GM21390 (cell line): ENCODE measurements around the gene STH.

Source experiments
- ATAC-seq: cut with Tn5 transposase; IDR thresholded peaks from one replicate; pipeline ENCODE4 v1.9.1; 2021; ENCODE audit not compliant: unreplicated experiment

STH gene

DNA sequence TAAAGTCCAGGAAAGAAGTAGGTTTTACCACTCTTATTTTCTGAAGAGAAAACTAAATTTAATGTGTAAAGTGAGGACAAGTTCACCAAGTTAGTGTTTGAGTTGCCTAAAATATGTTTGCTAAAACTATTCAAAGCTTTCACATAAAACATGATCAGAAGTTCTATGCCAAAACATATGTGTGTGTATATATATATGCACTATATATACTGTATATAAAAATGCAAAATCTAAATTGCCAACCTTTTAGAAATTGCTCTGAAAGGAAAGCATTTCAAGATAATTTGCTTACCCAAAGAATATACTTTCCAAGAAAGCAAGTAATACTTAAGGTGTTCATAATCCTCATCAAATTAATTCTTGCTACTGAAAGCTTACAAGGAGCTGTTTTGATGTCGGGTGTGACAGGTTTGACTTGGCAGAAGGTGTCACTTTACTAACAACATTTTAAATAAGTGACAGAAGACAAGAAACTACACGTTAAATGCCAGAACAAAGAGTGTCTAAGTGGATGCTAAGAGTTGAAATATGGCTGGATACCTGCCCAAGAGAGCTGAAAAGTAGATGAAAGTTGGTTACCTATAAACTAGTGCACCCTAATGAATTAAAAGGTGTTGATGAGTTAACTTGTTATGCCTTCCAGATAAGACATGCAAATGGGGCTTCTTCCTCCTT, 32.3 kb upstream of the STH start:
- no peak for ATAC-seq

DNA sequence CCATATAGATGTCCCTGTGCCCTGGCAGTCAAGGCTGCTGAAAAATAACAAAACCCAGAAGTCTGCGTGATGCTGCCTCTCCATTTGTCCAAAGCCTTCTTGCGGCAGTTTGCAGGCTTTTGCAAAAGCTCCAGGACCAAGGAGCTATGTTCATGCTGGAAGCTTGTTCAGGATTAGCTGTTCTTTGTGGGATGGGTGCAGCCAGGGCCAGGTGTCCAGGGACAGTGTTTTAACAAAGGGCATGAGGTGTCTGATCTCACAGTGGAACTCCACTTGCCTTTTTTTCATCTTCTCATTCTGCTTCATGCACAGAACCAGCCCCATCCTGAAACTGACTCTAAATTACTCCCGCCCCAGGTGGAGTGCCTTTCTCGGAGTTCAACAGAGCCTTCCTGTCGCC, 31.7 kb upstream of the STH start:
- no peak for ATAC-seq

DNA sequence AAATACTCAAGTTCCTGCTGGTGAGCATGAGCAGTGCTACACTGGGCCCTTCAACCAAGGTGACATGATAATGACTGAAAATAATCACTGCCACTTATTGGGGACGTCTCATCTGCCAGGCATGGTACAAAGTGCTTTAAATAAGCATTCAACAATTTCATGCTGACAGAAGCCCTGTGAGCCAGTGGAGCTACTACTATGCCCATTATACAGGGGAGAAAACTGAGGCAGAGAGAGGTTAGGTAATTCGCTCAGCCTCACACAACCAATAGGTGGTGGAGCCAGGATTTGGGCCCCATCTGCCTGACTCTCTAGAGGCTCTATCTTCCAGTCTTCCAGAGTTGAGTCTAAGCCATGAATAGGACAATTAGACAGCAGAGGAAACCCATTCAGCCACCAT, 30.3 kb upstream of the STH start:
- ATAC-seq, result no peak

- ATAC-seq, result no peak
Observed at GRCh38 chr17:45969726-45970125, 29.3 kb upstream of the STH start.

- no peak for ATAC-seq
Observed at GRCh38 chr17:45970659-45971058, 28.4 kb upstream of the STH start.

DNA sequence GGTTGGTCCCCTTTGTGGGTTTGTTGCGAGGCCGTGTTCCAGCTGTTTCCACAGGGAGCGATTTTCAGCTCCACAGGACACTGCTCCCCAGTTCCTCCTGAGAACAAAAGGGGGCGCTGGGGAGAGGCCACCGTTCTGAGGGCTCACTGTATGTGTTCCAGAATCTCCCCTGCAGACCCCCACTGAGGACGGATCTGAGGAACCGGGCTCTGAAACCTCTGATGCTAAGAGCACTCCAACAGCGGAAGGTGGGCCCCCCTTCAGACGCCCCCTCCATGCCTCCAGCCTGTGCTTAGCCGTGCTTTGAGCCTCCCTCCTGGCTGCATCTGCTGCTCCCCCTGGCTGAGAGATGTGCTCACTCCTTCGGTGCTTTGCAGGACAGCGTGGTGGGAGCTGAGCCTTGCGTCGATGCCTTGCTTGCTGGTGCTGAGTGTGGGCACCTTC, 27.3 kb upstream of the STH start:
- no peak for ATAC-seq

DNA sequence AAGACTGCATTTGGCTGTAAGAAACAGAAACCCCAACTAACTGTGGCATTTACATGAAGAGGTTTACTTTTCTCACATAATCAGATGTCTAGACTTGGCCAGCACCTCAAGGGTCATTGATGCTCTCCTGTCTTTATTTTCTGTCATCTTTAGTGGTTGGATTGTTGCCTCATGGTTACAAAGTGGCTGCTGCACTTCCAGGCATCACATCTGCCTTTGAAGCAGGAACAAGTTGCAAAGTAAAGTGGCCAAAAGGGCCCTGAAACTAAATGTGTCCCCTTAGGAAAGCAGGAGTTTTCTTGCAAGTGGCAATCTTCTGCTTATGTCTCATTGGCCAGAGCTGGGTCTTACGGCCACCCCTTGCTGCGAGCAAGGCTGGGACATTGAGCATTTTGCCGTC, 26.5 kb upstream of the STH start:
- no peak for ATAC-seq

DNA sequence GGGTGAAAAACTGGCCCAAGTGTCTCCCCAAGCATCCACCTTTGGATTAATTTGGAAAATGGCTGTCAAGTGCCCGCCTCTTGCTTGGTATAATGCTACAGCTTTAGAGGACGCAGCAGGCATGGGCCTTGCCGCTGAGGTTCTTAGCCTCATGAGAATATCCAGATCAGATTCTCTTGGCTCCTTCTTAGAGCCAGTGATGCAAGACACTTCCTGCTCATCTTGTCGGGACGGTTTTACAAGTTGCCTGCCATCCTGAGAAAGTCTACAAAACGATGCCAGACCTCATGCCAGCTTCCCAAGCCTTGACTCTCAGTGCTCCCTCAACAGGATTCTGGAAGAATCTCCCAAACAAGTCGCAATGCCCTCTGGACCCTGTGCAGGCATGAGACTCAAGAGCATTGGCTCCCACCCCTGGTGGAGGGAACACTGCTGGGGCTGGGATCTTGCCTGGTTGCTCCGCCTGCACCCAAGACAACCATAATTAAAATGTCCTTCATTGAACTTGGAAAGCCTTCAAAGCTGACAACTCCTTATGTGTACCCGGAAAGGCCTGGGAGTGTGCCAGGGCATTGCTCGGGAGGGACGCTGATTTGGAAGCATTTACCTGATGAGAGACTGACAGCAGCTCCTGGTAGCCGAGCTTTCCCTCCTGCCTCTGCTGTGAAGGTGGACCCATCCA, 25.8 kb upstream of the STH start:
- ATAC-seq, result no peak

DNA sequence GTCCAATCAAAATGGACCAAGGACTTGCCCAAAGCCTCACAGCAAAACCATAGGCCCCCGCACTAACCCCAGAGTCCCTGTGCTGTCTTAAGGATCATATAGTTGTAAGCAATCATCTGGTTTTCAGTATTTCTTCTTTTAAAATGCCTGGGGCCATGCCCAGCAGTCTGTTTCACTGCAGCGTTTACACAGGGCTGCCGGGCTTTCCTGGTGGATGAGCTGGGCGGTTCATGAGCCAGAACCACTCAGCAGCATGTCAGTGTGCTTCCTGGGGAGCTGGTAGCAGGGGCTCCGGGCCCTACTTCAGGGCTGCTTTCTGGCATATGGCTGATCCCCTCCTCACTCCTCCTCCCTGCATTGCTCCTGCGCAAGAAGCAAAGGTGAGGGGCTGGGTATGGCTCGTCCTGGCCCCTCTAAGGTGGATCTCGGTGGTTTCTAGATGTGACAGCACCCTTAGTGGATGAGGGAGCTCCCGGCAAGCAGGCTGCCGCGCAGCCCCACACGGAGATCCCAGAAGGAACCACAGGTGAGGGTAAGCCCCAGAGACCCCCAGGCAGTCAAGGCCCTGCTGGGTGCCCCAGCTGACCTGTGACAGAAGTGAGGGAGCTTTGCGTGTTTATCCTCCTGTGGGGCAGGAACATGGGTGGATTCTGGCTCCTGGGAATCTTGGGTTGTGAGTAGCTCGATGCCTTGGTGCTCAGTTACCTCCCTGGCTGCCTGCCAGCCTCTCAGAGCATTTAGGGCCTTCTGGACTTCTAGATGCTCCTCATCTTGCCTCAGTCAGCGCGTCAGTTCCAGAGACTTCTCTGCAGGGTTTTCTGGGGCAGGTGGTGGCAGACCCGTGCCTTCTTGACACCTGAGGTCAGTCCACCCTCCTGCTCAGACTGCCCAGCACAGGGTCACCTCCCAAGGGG, 24.8 kb upstream of the STH start:
- ATAC-seq, result no peak

GRCh38 chr17:45974916-45975630, 24.0 kb upstream of the STH start:
- no peak for ATAC-seq

DNA sequence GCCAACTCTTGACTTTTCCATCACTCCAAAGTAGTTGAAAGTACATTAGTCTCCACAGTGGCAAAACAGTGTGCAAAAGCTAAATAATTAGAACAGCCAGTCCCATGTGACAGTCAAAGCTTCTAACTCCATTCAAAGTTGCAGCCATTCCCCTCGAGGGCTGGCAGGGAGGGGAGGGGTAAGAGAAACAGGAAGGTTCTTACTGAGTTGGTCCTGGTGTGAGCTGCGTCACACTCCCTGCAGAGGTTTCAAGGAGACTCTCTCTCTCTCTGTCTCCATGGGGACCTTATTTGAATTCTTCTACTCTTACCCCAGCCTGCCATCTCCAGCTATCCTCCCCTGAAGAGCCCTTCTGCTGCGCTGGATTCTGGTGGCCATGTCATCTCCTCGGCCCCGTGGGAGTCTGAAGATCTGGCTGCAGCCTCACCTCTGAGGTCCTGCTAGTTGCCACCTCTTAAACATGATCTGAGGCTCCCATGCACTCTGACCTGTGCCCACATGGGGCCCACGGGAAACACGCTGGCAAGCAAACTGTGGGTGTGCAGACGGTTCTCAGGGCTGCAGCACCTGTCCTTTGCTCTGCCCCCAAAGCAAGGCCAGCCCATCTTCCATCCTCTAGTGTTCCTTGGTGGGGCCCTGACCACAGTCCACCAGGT, 23.3 kb upstream of the STH start:
- ATAC-seq, result no peak

GRCh38 chr17:45976391-45976754, 22.7 kb upstream of the STH start:
- no peak for ATAC-seq

DNA sequence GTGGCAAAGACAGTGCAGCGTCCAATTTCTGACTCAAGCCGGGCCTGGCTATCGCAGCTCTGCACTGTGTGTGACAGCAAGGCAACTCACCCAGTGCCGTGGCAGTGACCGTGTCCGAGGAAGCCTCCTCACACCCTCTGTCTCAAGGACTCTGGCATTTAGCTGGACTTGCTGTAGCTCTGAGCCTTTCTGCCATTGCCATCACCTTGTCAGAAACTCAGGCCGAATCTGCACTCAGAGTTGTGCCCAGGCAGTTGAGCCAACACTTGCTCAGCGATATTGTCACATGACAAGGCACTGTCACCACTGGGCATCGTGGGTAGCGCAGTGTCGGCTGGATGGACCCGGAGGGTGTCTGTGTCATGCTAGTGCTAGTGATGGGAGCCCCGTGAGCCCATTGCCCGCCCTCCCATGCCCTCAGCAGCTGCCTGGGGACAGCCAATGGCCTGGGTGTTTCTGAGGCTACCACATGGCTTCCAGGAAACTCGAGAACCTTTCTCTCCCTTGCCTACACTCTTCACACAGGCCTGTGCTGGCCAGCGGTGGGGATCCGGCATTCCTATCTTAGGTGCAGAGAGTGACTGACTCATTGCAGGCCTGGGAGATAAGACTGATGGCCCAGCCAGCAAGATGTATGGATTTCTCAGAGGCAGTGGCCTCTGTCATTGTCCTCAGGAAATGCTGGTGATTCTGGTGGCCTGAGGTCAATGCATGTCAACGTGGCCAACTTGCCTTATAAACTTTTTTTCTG, 22.1 kb upstream of the STH start:
- ATAC-seq, result no peak

DNA sequence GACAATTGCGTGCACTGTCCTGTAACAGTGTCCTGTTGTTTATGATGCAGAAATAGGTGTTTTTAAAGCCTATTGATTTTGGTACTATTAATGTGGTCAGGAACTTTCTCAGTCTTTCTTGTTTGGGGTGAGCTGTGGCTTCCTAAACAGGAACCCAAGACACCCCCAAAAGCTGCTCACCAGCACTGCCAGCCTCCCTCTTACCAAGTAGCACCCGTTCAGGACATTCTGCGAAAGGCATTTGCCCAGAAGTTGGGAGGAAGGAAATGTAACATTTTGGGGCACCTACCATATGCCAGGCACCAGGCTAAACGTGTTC, 21.6 kb upstream of the STH start:
- no peak for ATAC-seq

- no peak for ATAC-seq
Observed at GRCh38 chr17:45977976-45978626, 20.9 kb upstream of the STH start.

DNA sequence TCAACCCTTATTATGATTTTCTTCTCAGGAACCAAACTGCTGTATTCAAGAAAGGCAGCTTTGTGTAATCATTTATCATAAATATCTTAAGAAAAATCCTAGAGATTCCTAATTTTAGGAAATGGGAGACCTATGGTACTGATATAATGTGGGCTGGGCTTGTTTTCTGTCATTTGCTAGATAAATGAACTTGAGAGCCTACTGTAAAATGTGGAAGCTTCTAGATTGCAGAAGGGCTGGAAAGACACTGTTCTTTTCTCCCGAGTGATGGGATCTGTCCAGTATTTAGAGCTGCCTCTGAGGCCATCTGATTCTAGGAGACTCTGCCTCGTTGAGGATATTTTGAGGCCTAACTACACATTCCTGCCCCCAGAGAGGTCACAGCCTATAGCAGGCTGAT, 19.9 kb upstream of the STH start:
- no peak for ATAC-seq

GRCh38 chr17:45980855-45981254, 18.2 kb upstream of the STH start:
- ATAC-seq, result no peak

- ATAC-seq, result no peak
Observed at GRCh38 chr17:45981306-45981705, 17.7 kb upstream of the STH start.

DNA sequence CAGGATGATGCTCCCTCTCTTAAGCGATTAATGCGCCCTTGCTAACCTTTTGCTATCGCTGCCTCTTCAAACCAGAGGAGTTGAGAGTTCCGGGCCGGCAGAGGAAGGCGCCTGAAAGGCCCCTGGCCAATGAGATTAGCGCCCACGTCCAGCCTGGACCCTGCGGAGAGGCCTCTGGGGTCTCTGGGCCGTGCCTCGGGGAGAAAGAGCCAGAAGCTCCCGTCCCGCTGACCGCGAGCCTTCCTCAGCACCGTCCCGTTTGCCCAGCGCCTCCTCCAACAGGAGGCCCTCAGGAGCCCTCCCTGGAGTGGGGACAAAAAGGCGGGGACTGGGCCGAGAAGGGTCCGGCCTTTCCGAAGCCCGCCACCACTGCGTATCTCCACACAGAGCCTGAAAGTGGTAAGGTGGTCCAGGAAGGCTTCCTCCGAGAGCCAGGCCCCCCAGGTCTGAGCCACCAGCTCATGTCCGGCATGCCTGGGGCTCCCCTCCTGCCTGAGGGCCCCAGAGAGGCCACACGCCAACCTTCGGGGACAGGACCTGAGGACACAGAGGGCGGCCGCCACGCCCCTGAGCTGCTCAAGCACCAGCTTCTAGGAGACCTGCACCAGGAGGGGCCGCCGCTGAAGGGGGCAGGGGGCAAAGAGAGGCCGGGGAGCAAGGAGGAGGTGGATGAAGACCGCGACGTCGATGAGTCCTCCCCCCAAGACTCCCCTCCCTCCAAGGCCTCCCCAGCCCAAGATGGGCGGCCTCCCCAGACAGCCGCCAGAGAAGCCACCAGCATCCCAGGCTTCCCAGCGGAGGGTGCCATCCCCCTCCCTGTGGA, 16.0 kb upstream of the STH start:
- no peak for ATAC-seq
